ENCODE measurements around the gene SSH3. TPM values are rescaled to one million over a fixed set of nuclear protein-coding genes. Genes with fewer than 3 reads are reported as not detected.

SSH3 gene
- 18.7 and 39.9 TPM in 2 replicates for total RNA-seq
- 26.7 and 28.0 TPM in 2 replicates for polyA plus RNA-seq

GRCh38 chr11:67303132-67303834 is at the start of gene SSH3:
SSH3 (plus strand) TSS chr11:67303530; CDS start chr11:67303626, 96 bp downstream.
- H3K27ac ChIP-seq: no peak within 1 kb of the TSS
- no peak for TF ChIP-seq CTCF (IDR thresholded peaks at IDR 0.05; ENCODE audit: low read depth, low read length)
- H3K27me3 ChIP-seq: no peaks in the 10 kb centered on the region
- no peaks in the 10 kb centered on the region for H3K4me1 ChIP-seq (ENCODE audit: low read depth)
- no peaks in the 10 kb centered on the region for H3K9me3 ChIP-seq (ENCODE audit: low read depth)
- no peaks in the 10 kb centered on the region for H3K36me3 ChIP-seq
- DNase-seq (ENCODE audit: low read depth in 1 of 2, low spot score in 1 of 2): peak; percentile 66 to 80
- H3K4me3 ChIP-seq: peak within 1 kb of the TSS; percentile 73

- peak overlapping the region; percentile 34 for H3K27ac ChIP-seq
- H3K9me3 ChIP-seq (ENCODE audit: low read depth): no peaks in the 10 kb centered on the region
- no peaks in the 10 kb centered on the region for H3K27me3 ChIP-seq
- DNase-seq (ENCODE audit: low read depth in 1 of 2, low spot score in 1 of 2): no peak
- TF ChIP-seq CTCF (IDR thresholded peaks at IDR 0.05; ENCODE audit: low read depth, low read length): no peak
- peaks cover 4% of the 10 kb centered on the region for H3K4me1 ChIP-seq (ENCODE audit: low read depth)
- H3K36me3 ChIP-seq: peaks cover 62% of the 10 kb centered on the region
- no peak overlapping the region for H3K4me3 ChIP-seq
Measured at GRCh38 chr11:67253872-67254624, 49.3 kb upstream of the SSH3 start.

GRCh38 chr11:67254798-67255197 is 48.5 kb upstream of the SSH3 start:
- Histone ChIP-seq H3K4me1 (ENCODE audit: low read depth) (peaks cover 4% of the 10 kb centered on the region), H3K36me3 (peaks cover 57% of the 10 kb centered on the region), H3K27me3 (no peaks in the 10 kb centered on the region), H3K27ac (no peak overlapping the region), H3K4me3 (no peak overlapping the region), H3K9me3 (ENCODE audit: low read depth) (no peaks in the 10 kb centered on the region)
- TF ChIP-seq CTCF (IDR thresholded peaks at IDR 0.05; ENCODE audit: low read depth, low read length): no peak
- DNase-seq (ENCODE audit: low read depth in 1 of 2, low spot score in 1 of 2): no peak

- DNase-seq (ENCODE audit: low read depth in 1 of 2, low spot score in 1 of 2): no peak
- Histone ChIP-seq H3K27ac (no peak overlapping the region), H3K27me3 (no peaks in the 10 kb centered on the region), H3K4me1 (ENCODE audit: low read depth) (peaks cover 4% of the 10 kb centered on the region), H3K36me3 (peaks cover 51% of the 10 kb centered on the region), H3K9me3 (ENCODE audit: low read depth) (no peaks in the 10 kb centered on the region), H3K4me3 (no peak overlapping the region)
- TF ChIP-seq CTCF (IDR thresholded peaks at IDR 0.05; ENCODE audit: low read depth, low read length): no peak
Measured at GRCh38 chr11:67255353-67255752, 48.0 kb upstream of the SSH3 start.

GRCh38 chr11:67255864-67256263 is 47.5 kb upstream of the SSH3 start:
- no peak for TF ChIP-seq CTCF (IDR thresholded peaks at IDR 0.05; ENCODE audit: low read depth, low read length)
- H3K27me3 ChIP-seq: no peaks in the 10 kb centered on the region
- no peak for DNase-seq (ENCODE audit: low read depth in 1 of 2, low spot score in 1 of 2)
- no peak overlapping the region for H3K4me3 ChIP-seq
- peaks cover 4% of the 10 kb centered on the region for H3K4me1 ChIP-seq (ENCODE audit: low read depth)
- H3K27ac ChIP-seq: no peak overlapping the region
- H3K36me3 ChIP-seq: peaks cover 49% of the 10 kb centered on the region
- no peaks in the 10 kb centered on the region for H3K9me3 ChIP-seq (ENCODE audit: low read depth)
